GM18519 (cell line): Measurements from ENCODE around the gene PRM1.
A peak's percentile ranks its signal among the peaks of the same experiment; 100 is the strongest.

Experiments used
- ATAC-seq: cut with Tn5 transposase; IDR thresholded peaks from one replicate; pipeline ENCODE4 v1.9.1; 2021; ENCODE audit warnings: mild to moderate bottlenecking, moderate library complexity; ENCODE audit not compliant: unreplicated experiment, low FRiP score

PRM1 gene

GRCh38 chr16:11280616-11281522 lies at the start of gene PRM1:
TSS of gene PRM1 (minus strand) at chr16:11281330. CDS start at chr16:11281238, 92 bp downstream.
- ATAC-seq = no peak

- ATAC-seq = no peak
These were observed 49.6 kb upstream of the PRM1 start for GRCh38 chr16:11330526-11331237.

- no peak for ATAC-seq
These were observed 48.8 kb upstream of the PRM1 start for GRCh38 chr16:11329891-11330290.

- ATAC-seq = no peak
These were observed 48.0 kb upstream of the PRM1 start for GRCh38 chr16:11329071-11329491.

GRCh38 chr16:11328172-11329070 lies 47.3 kb upstream of the PRM1 start:
- ATAC-seq = peak; percentile 65

GRCh38 chr16:11327277-11328171 lies 46.4 kb upstream of the PRM1 start:
- ATAC-seq = no peak

GRCh38 chr16:11326737-11327276 lies 45.7 kb upstream of the PRM1 start:
- ATAC-seq = no peak

- no peak for ATAC-seq
These were observed 45.1 kb upstream of the PRM1 start for GRCh38 chr16:11326084-11326736.

- no peak for ATAC-seq
These were observed 44.4 kb upstream of the PRM1 start for GRCh38 chr16:11325404-11326083.

- ATAC-seq = no peak
These were observed 42.6 kb upstream of the PRM1 start for GRCh38 chr16:11323551-11324336.

GRCh38 chr16:11322823-11323222 lies 41.7 kb upstream of the PRM1 start:
- no peak for ATAC-seq

- no peak for ATAC-seq
These were observed 40.5 kb upstream of the PRM1 start for GRCh38 chr16:11321662-11322061.

- ATAC-seq = no peak
These were observed 39.0 kb upstream of the PRM1 start for GRCh38 chr16:11320170-11320569.

- no peak for ATAC-seq
These were observed 38.5 kb upstream of the PRM1 start for GRCh38 chr16:11319529-11320146.

- ATAC-seq = no peak
These were observed 37.7 kb upstream of the PRM1 start for GRCh38 chr16:11318817-11319216.

- no peak for ATAC-seq
These were observed 35.3 kb upstream of the PRM1 start for GRCh38 chr16:11316331-11317015.

GRCh38 chr16:11315510-11315909 lies 34.4 kb upstream of the PRM1 start:
- ATAC-seq = no peak
